Measurements from ENCODE around the gene CDK2AP2. TPM values are rescaled to one million over a fixed set of nuclear protein-coding genes. Genes with fewer than 3 reads are reported as not detected.

The CDK2AP2 gene
- total and polyA plus RNA-seq, 2 experiments from 2014 or later: 48.6 to 120 TPM

- no peak for TF ChIP-seq REST (IDR thresholded peaks at IDR 0.05; ENCODE audit: unreplicated experiment)
Measured at GRCh38 chr11:67517784-67518552, 10.0 kb upstream of the CDK2AP2 start (continued).

GRCh38 chr11:67516806-67517205 is 8.8 kb upstream of the CDK2AP2 start:
- Histone ChIP-seq H3K4me1 (ENCODE audit: insufficient read depth) (no peaks in the 10 kb centered on the region), H4K20me1 (replicated peaks; ENCODE audit: insufficient read depth) (no peaks in the 10 kb centered on the region), H3K36me3 (ENCODE audit: insufficient read depth) (no peaks in the 10 kb centered on the region), H3K4me2 (no peak overlapping the region), H3K9me2 (ENCODE audit: insufficient read depth) (no peaks in the 10 kb centered on the region), H3K27ac (ENCODE audit: low read depth) (no peak overlapping the region), H3K4me3 (no peak overlapping the region), H3K79me2 (replicated peaks; ENCODE audit: insufficient read depth) (no peaks in the 10 kb centered on the region), H3F3A (replicated peaks; ENCODE audit: low read depth) (no peaks in the 10 kb centered on the region), H3K27me3 (ENCODE audit: insufficient read depth) (no peaks in the 10 kb centered on the region), H2AFZ (no peak overlapping the region)
- Mint-ChIP-seq H3K4me1 (no peaks in the 10 kb centered on the region), H3K27ac (no peak overlapping the region), H3K9me3 (no peaks in the 10 kb centered on the region), H3K36me3 (ENCODE audit: low read depth) (no peaks in the 10 kb centered on the region), H3K4me3 (no peak overlapping the region), H3K27me3 (ENCODE audit: insufficient read depth, low read depth, poor library complexity) (peaks cover 11% of the 10 kb centered on the region)
- no peak for ATAC-seq
- DNase-seq (ENCODE audit: low spot score): no peak
- no peak for TF ChIP-seq NANOG (IDR thresholded peaks at IDR 0.05; ENCODE audit: borderline replicate concordance)
- no peak for TF ChIP-seq REST (IDR thresholded peaks at IDR 0.05; ENCODE audit: unreplicated experiment)
- no peak for TF ChIP-seq EZH2phosphoT487 (IDR thresholded peaks at IDR 0.05; ENCODE audit: unreplicated experiment)
- TF ChIP-seq ETS1 (IDR thresholded peaks at IDR 0.05): no peak
- TF ChIP-seq POLR2AphosphoS5 (IDR thresholded peaks at IDR 0.05; ENCODE audit: low read depth): no peak
- TF ChIP-seq EZH2 (IDR thresholded peaks at IDR 0.05; ENCODE audit: low read depth, unreplicated experiment): no peak
- TF ChIP-seq CTCF (conservative IDR thresholded peaks at IDR 0.05; ENCODE audit: low read depth in 2 of 2): no peak
- TF ChIP-seq STAT1 (IDR thresholded peaks at IDR 0.05; ENCODE audit: unreplicated experiment): no peak

Measured in GM23338 (cell line).